Measurements from ENCODE around the gene HGFAC.

The HGFAC gene

GRCh38 chr4:3446631-3447320, 5.0 kb downstream of the HGFAC start:
- TF ChIP-seq CTCF (IDR thresholded peaks at IDR 0.05; ENCODE audit: insufficient read depth, missing control alignments): no peak
- no peak for FAIRE-seq

GRCh38 chr4:3447431-3448395, 5.9 kb downstream of the HGFAC start:
- FAIRE-seq (no peak), DNase-seq (ENCODE audit: insufficient read length, low spot score) (no peak)
- TF ChIP-seq CTCF (IDR thresholded peaks at IDR 0.05; ENCODE audit: insufficient read depth, missing control alignments): no peak

More at GRCh38 chr4:3446631-3447320, 5.0 kb downstream of the HGFAC start:
- no peak for DNase-seq (ENCODE audit: insufficient read length, low spot score)

GRCh38 chr4:3449047-3449573, 7.3 kb downstream of the HGFAC start:
- TF ChIP-seq CTCF (IDR thresholded peaks at IDR 0.05; ENCODE audit: insufficient read depth, missing control alignments): no peak
- FAIRE-seq (no peak), DNase-seq (ENCODE audit: insufficient read length, low spot score) (no peak)

GRCh38 chr4:3449574-3450534, 8.1 kb downstream of the HGFAC start:
- TF ChIP-seq CTCF (IDR thresholded peaks at IDR 0.05; ENCODE audit: insufficient read depth, missing control alignments): no peak

GRCh38 chr4:3450643-3451042, 8.9 kb downstream of the HGFAC start:
- no peak for TF ChIP-seq CTCF (IDR thresholded peaks at IDR 0.05; ENCODE audit: insufficient read depth, missing control alignments)
- FAIRE-seq: no peak
- no peak for DNase-seq (ENCODE audit: insufficient read length, low spot score)

More at GRCh38 chr4:3449574-3450534, 8.1 kb downstream of the HGFAC start:
- FAIRE-seq (no peak), DNase-seq (ENCODE audit: insufficient read length, low spot score) (no peak)

GRCh38 chr4:3451956-3452355, 10.2 kb downstream of the HGFAC start:
- TF ChIP-seq CTCF (IDR thresholded peaks at IDR 0.05; ENCODE audit: insufficient read depth, missing control alignments): no peak
- FAIRE-seq: no peak
- DNase-seq (ENCODE audit: insufficient read length, low spot score): no peak
